Activated CD4-positive, alpha-beta memory T cell treated with anti-CD3 and anti-CD28 coated beads for 36 hours (primary cell): ENCODE results near the gene MDFIC. TPM values are rescaled to one million over a fixed set of nuclear protein-coding genes. Genes with fewer than 3 reads are reported as not detected.

Experiments used
- CTCF ChIA-PET: fragments of 350-600 bp; sonication (Branson Sonifier 250); formaldehyde crosslinking; loops from one replicate; lab custom pipeline; 2021; ENCODE audit warnings: antibody characterized with exemption, inconsistent platforms; lab: Charles Lee
- POLR2A ChIA-PET: fragments of 350-600 bp; sonication (Branson Sonifier 250); formaldehyde crosslinking; loops from one replicate; lab custom pipeline; 2021; ENCODE audit warnings: antibody characterized with exemption; lab: Charles Lee
- DNase-seq: peaks from one replicate; pipeline ENCODE4 v3.0.0-alpha.2; 2020
- H3K27ac Mint-ChIP-seq: one replicate; pipeline ENCODE4 v1.8.0; 2021; ENCODE audit warnings: mixed read lengths
- H3K27me3 Mint-ChIP-seq: one replicate; pipeline ENCODE4 v1.8.0; 2021; ENCODE audit warnings: mixed read lengths
- H3K36me3 Mint-ChIP-seq: one replicate; pipeline ENCODE4 v1.8.0; 2021; ENCODE audit warnings: mixed read lengths
- H3K4me1 Mint-ChIP-seq: one replicate; pipeline ENCODE4 v1.8.0; 2021; ENCODE audit warnings: low read depth, mixed read lengths
- H3K4me3 Mint-ChIP-seq: one replicate; pipeline ENCODE4 v1.8.0; 2021; ENCODE audit warnings: mild to moderate bottlenecking, mixed read lengths
- H3K9me3 Mint-ChIP-seq: one replicate; pipeline ENCODE4 v1.8.0; 2021; ENCODE audit warnings: mixed read lengths
- intact Hi-C: fragments of 100-400 bp; cut with micrococcal nuclease; formaldehyde crosslinking; loops from one replicate; pipeline ENCODE4 v1.15.1; 2023
- total RNA-seq, 2 experiments: library from RNA; stranded (reverse); gene quantifications; one replicate each; pipeline ENCODE4 v1.2.3, GENCODE V29; 2021

The MDFIC gene
- total RNA-seq, 2 experiments from 2014 or later = 78.0 to 82.3 TPM

GRCh38 chr7:115015619-115016018, 93.7 kb downstream of the MDFIC start:
- no peak for DNase-seq
- Mint-ChIP-seq H3K27me3 (no peaks in the 10 kb centered on the region), H3K36me3 (peaks cover 34% of the 10 kb centered on the region), H3K4me3 (no peak overlapping the region), H3K27ac (no peak overlapping the region), H3K4me1 (peaks cover 46% of the 10 kb centered on the region), H3K9me3 (no peaks in the 10 kb centered on the region)
- intact Hi-C loops = no loop called here
- ChIA-PET POLR2A (no interaction called here), CTCF (no interaction called here)

- no peak for DNase-seq
- Mint-ChIP-seq H3K9me3 (no peaks in the 10 kb centered on the region), H3K27ac (no peak overlapping the region), H3K4me3 (no peak overlapping the region), H3K4me1 (peaks cover 37% of the 10 kb centered on the region), H3K36me3 (peaks cover 14% of the 10 kb centered on the region), H3K27me3 (no peaks in the 10 kb centered on the region)
- ChIA-PET POLR2A (no interaction called here), CTCF (interaction anchor here (0.7 to 1.4 kb wide), 2 partner anchors 10 to 890 kb away, joined by 3 read pairs; no protein-coding TSS in a partner anchor)
- intact Hi-C loops = no loop called here
Observed at GRCh38 chr7:115019882-115020605, 98.2 kb downstream of the MDFIC start.

- H3K9me3 Mint-ChIP-seq = peaks cover 2% of the 10 kb centered on the region
- intact Hi-C loops = no loop called here
- no peak overlapping the region for H3K4me3 Mint-ChIP-seq
- H3K27ac Mint-ChIP-seq = no peak overlapping the region
- ChIA-PET CTCF (interaction anchor here (1.7 kb wide), 1 partner anchor 158 kb away, joined by 7 read pairs; no protein-coding TSS in a partner anchor), POLR2A (no interaction called here)
- no peak for DNase-seq
- peaks cover 26% of the 10 kb centered on the region for H3K4me1 Mint-ChIP-seq
- H3K27me3 Mint-ChIP-seq = no peaks in the 10 kb centered on the region
- peaks cover 2% of the 10 kb centered on the region for H3K36me3 Mint-ChIP-seq
Observed at GRCh38 chr7:115023219-115023618, 101.3 kb downstream of the MDFIC start.

- Mint-ChIP-seq H3K27ac (no peak overlapping the region), H3K4me1 (peaks cover 24% of the 10 kb centered on the region), H3K9me3 (peaks cover 2% of the 10 kb centered on the region), H3K36me3 (peaks cover under 1% of the 10 kb centered on the region), H3K4me3 (no peak overlapping the region), H3K27me3 (no peaks in the 10 kb centered on the region)
- intact Hi-C loops = no loop called here
- POLR2A ChIA-PET = no interaction called here
- DNase-seq = no peak
- CTCF ChIA-PET = no interaction called here
Observed at GRCh38 chr7:115024276-115024675, 102.4 kb downstream of the MDFIC start.

GRCh38 chr7:115032715-115033703, 111.1 kb downstream of the MDFIC start:
- Mint-ChIP-seq H3K36me3 (no peaks in the 10 kb centered on the region), H3K4me3 (no peak overlapping the region), H3K9me3 (no peaks in the 10 kb centered on the region), H3K27me3 (no peaks in the 10 kb centered on the region), H3K27ac (no peak overlapping the region), H3K4me1 (peaks cover 8% of the 10 kb centered on the region)
- intact Hi-C loops = no loop called here
- ChIA-PET POLR2A (no interaction called here), CTCF (no interaction called here)
- no peak for DNase-seq

- CTCF ChIA-PET = no interaction called here
- Mint-ChIP-seq H3K9me3 (no peaks in the 10 kb centered on the region), H3K27ac (no peak overlapping the region), H3K4me1 (peaks cover 8% of the 10 kb centered on the region), H3K27me3 (no peaks in the 10 kb centered on the region), H3K36me3 (no peaks in the 10 kb centered on the region), H3K4me3 (no peak overlapping the region)
- no peak for DNase-seq
- intact Hi-C loops = no loop called here
- POLR2A ChIA-PET = no interaction called here
Observed at GRCh38 chr7:115033917-115034459, 112.1 kb downstream of the MDFIC start.

GRCh38 chr7:115034515-115034914, 112.6 kb downstream of the MDFIC start:
- ChIA-PET POLR2A (no interaction called here), CTCF (no interaction called here)
- Mint-ChIP-seq H3K27ac (no peak overlapping the region), H3K4me3 (no peak overlapping the region), H3K27me3 (no peaks in the 10 kb centered on the region), H3K9me3 (no peaks in the 10 kb centered on the region), H3K36me3 (no peaks in the 10 kb centered on the region), H3K4me1 (peaks cover 8% of the 10 kb centered on the region)
- intact Hi-C loops = no loop called here
- DNase-seq = no peak

- intact Hi-C loops = no loop called here
- no peaks in the 10 kb centered on the region for H3K9me3 Mint-ChIP-seq
- ChIA-PET POLR2A (no interaction called here), CTCF (no interaction called here)
- no peaks in the 10 kb centered on the region for H3K27me3 Mint-ChIP-seq
- no peak overlapping the region for H3K27ac Mint-ChIP-seq
- H3K4me1 Mint-ChIP-seq = peaks cover 8% of the 10 kb centered on the region
- no peaks in the 10 kb centered on the region for H3K36me3 Mint-ChIP-seq
- no peak overlapping the region for H3K4me3 Mint-ChIP-seq
- no peak for DNase-seq
Observed at GRCh38 chr7:115037128-115037802, 115.4 kb downstream of the MDFIC start.

GRCh38 chr7:115038158-115038557, 116.3 kb downstream of the MDFIC start:
- ChIA-PET CTCF (no interaction called here), POLR2A (interaction anchor here (0.6 kb wide), 1 partner anchor 63 kb away, joined by 3 read pairs; no protein-coding TSS in a partner anchor)
- no peak overlapping the region for H3K4me3 Mint-ChIP-seq
- no peak overlapping the region for H3K27ac Mint-ChIP-seq
- no peaks in the 10 kb centered on the region for H3K27me3 Mint-ChIP-seq
- DNase-seq = no peak
- peaks cover 8% of the 10 kb centered on the region for H3K4me1 Mint-ChIP-seq
- intact Hi-C loops = no loop called here
- H3K36me3 Mint-ChIP-seq = no peaks in the 10 kb centered on the region
- no peaks in the 10 kb centered on the region for H3K9me3 Mint-ChIP-seq

GRCh38 chr7:115040057-115040456, 118.2 kb downstream of the MDFIC start:
- CTCF ChIA-PET = no interaction called here

GRCh38 chr7:115040495-115040894, 118.6 kb downstream of the MDFIC start:
- ChIA-PET CTCF (interaction anchor here (1.1 kb wide), 1 partner anchor 175 kb away, joined by 3 read pairs; no protein-coding TSS in a partner anchor), POLR2A (no interaction called here)
- Mint-ChIP-seq H3K27me3 (no peaks in the 10 kb centered on the region), H3K4me1 (peaks cover 8% of the 10 kb centered on the region), H3K4me3 (no peak overlapping the region), H3K9me3 (no peaks in the 10 kb centered on the region), H3K36me3 (no peaks in the 10 kb centered on the region), H3K27ac (no peak overlapping the region)
- intact Hi-C loops = no loop called here
- DNase-seq = no peak

More at GRCh38 chr7:115040057-115040456, 118.2 kb downstream of the MDFIC start:
- Mint-ChIP-seq H3K27ac (no peak overlapping the region), H3K4me1 (peaks cover 8% of the 10 kb centered on the region), H3K9me3 (no peaks in the 10 kb centered on the region), H3K27me3 (no peaks in the 10 kb centered on the region), H3K4me3 (no peak overlapping the region), H3K36me3 (no peaks in the 10 kb centered on the region)
- intact Hi-C loops = no loop called here
- DNase-seq = no peak
- POLR2A ChIA-PET = no interaction called here
